GM19468 (cell line): ENCODE data around the gene TSSK6.
"Not testable (repeated sequence)": the region's sequence is repeated elsewhere in the genome, so short reads cannot be mapped to it uniquely, and the experiment has no call there.

Experiments used
- ATAC-seq: cut with Tn5 transposase; IDR thresholded peaks from one replicate; pipeline ENCODE4 v1.9.1; 2021; ENCODE audit warnings: mild to moderate bottlenecking, moderate library complexity, moderate number of reproducible peaks; ENCODE audit not compliant: unreplicated experiment; ENCODE audit errors: extremely low read depth

TSSK6 gene

GRCh38 chr19:19472106-19472505 lies 43.2 kb downstream of the TSSK6 start:
- not testable (repeated sequence) for ATAC-seq

GRCh38 chr19:19471682-19472081 lies 43.7 kb downstream of the TSSK6 start:
- no peak for ATAC-seq

GRCh38 chr19:19470579-19470978 lies 44.8 kb downstream of the TSSK6 start:
- no peak for ATAC-seq

- ATAC-seq, result no peak
Measured at GRCh38 chr19:19468424-19469050, 46.8 kb downstream of the TSSK6 start.

- ATAC-seq, result no peak
Measured at GRCh38 chr19:19466201-19466600, 49.1 kb downstream of the TSSK6 start.

GRCh38 chr19:19465436-19466070 lies 49.8 kb downstream of the TSSK6 start:
- no peak for ATAC-seq

- ATAC-seq, result no peak
Measured at GRCh38 chr19:19464339-19465098, 50.8 kb downstream of the TSSK6 start.
